NB4 (cell line): ENCODE measurements around the gene CCL27.

Experiments
- DNase-seq: peaks from one replicate; pipeline ENCODE4 v3.0.0; 2010; ENCODE audit warnings: low read depth
- H3K4me3 ChIP-seq: one replicate; pipeline ENCODE4 v1.5.1; 2011; ENCODE audit warnings: mild to moderate bottlenecking, low read depth, low read length, moderate library complexity
- CTCF ChIP-seq: IDR thresholded peaks from one replicate; pipeline ENCODE4 v1.5.1; 2012; ENCODE audit warnings: low read depth, low read length
- MAX ChIP-seq: IDR thresholded peaks from 2 replicates; pipeline ENCODE4 v1.6.1; 2011; ENCODE audit warnings: low read depth, low read length
- MYC ChIP-seq: IDR thresholded peaks from 2 replicates; pipeline ENCODE4 v1.6.1; 2011; ENCODE audit warnings: low read depth, low read length
- POLR2A ChIP-seq: IDR thresholded peaks from 2 replicates; pipeline ENCODE4 v1.6.1; 2011; ENCODE audit warnings: mild to moderate bottlenecking; ENCODE audit not compliant: insufficient read length; ENCODE audit errors: extremely low read depth

Gene CCL27

GRCh38 chr9:34656992-34657391 lies 5.5 kb downstream of the CCL27 start:
- DNase-seq, result no peak
- TF ChIP-seq MAX, result no peak
- TF ChIP-seq MYC, result no peak
- no peak for TF ChIP-seq POLR2A
- no peak for TF ChIP-seq CTCF
- no peak overlapping the region for H3K4me3 ChIP-seq

- TF ChIP-seq MYC, result no peak
- no peak for TF ChIP-seq CTCF
- TF ChIP-seq MAX, result no peak
- TF ChIP-seq POLR2A, result no peak
- DNase-seq, result no peak
- H3K4me3 ChIP-seq, result no peak overlapping the region
Observed at GRCh38 chr9:34655394-34655793, 7.1 kb downstream of the CCL27 start.

GRCh38 chr9:34654323-34655051 lies 8.0 kb downstream of the CCL27 start:
- no peak for TF ChIP-seq POLR2A
- TF ChIP-seq MAX, result no peak
- TF ChIP-seq MYC, result no peak
- no peak for TF ChIP-seq CTCF
- H3K4me3 ChIP-seq, result no peak overlapping the region
- DNase-seq, result no peak

GRCh38 chr9:34653151-34654072 lies 9.0 kb downstream of the CCL27 start:
- TF ChIP-seq MYC (no peak), POLR2A (no peak), CTCF (no peak), MAX (no peak)
- DNase-seq, result no peak
- H3K4me3 ChIP-seq, result no peak overlapping the region

- no peak overlapping the region for H3K4me3 ChIP-seq
- TF ChIP-seq POLR2A, result no peak
- no peak for TF ChIP-seq MAX
- no peak for TF ChIP-seq CTCF
- no peak for TF ChIP-seq MYC
Observed at GRCh38 chr9:34652602-34653000, 9.9 kb downstream of the CCL27 start.

More at GRCh38 chr9:34652602-34653000, 9.9 kb downstream of the CCL27 start:
- DNase-seq, result no peak
